Prostate gland (tissue), 2 donors: ENCODE results near the gene ZC3HAV1. TPM values are rescaled to one million over a fixed set of nuclear protein-coding genes. Genes with fewer than 3 reads are reported as not detected.

Experiments
- DNase-seq: peaks from one replicate; pipeline ENCODE4 v3.0.0-alpha.2; 2019; ENCODE audit warnings: low spot score
- H3K27ac ChIP-seq, 2 donors: fragments of 200-600 bp; sonication (generic); 2 replicates each; pipeline ENCODE4 v1.5.1; 2017 to 2019
- H3K27me3 ChIP-seq: fragments of 200-600 bp; sonication (generic); replicated peaks from 2 replicates; pipeline ENCODE4 v1.5.1; 2019; ENCODE audit not compliant: insufficient read depth
- H3K36me3 ChIP-seq, 2 donors: fragments of 200-600 bp; sonication (generic); 1 replicate in 1 of 2; 2 replicates in 1 of 2; pipeline versions ENCODE4 v1.5.1 to v1.8.1; 2017 to 2019
- H3K4me1 ChIP-seq: fragments of 200-600 bp; sonication (generic); replicated peaks from 2 replicates; pipeline ENCODE4 v1.5.1; 2019
- H3K4me3 ChIP-seq, 2 donors: fragments of 200-600 bp; sonication (generic); 2 replicates each; pipeline ENCODE4 v1.5.1; 2017 to 2019
- H3K9me3 ChIP-seq: fragments of 200-600 bp; sonication (generic); 2 replicates; pipeline ENCODE4 v1.5.1; 2017
- CTCF ChIP-seq, 4 experiments: fragments of 200-600 bp in 2 of 4; fragments of 450-650 bp in 2 of 4; sonication (generic) in 2 of 4; IDR thresholded peaks; 1 replicate in 3 of 4; 2 replicates in 1 of 4; pipeline ENCODE4 v1.5.1; 2016 to 2019; ENCODE audit warnings: antibody characterized with exemption in 4 of 4, mild to moderate bottlenecking in 2 of 4, moderate library complexity in 2 of 4
- POLR2A ChIP-seq: fragments of 450-650 bp; IDR thresholded peaks from one replicate; pipeline ENCODE4 v1.6.1; 2016; ENCODE audit warnings: antibody characterized with exemption, mild to moderate bottlenecking
- POLR2AphosphoS5 ChIP-seq: sonication (generic); formaldehyde crosslinking; IDR thresholded peaks from one replicate; pipeline ENCODE4 v1.6.1; 2017; ENCODE audit warnings: antibody characterized with exemption
- WGBS: methylation state at CpG from one replicate; pipeline ENCODE4 v1.1.5; 2018; 5-methylcytosine and 5-hydroxymethylcytosine counted together
- intact Hi-C: fragments of 100-400 bp; cut with DNase I; formaldehyde crosslinking; loops from one replicate; pipeline ENCODE4 v1.14.2; 2022
- total RNA-seq, 2 donors: library from RNA; depleted of rRNA; stranded (reverse); fragments of >200 nt; gene quantifications; one replicate each; pipeline ENCODE4 v1.1.0, GENCODE V29; 2016

Gene ZC3HAV1
- 10 to 100 TPM; 41.2 to 47.9 TPM for total RNA-seq

- intact Hi-C loops = no loop called here
- TF ChIP-seq POLR2A (peak; percentile 50), POLR2AphosphoS5 (no peak), CTCF (IDR thresholded peaks at IDR 0.05) (peak in 2 of 4 experiments; percentile 7 to 16)
- Histone ChIP-seq H3K4me1 (peaks cover 3% of the 10 kb centered on the region), H3K27ac (peak within 1 kb of the TSS; percentile 97 to 98), H3K27me3 (no peaks in the 10 kb centered on the region), H3K9me3 (no peaks in the 10 kb centered on the region), H3K36me3 (no peaks in the 10 kb centered on the region), H3K4me3 (peak within 1 kb of the TSS; percentile 63 to 93)
- WGBS = under 1% methylated on average over 48 of the region's 68 CpGs
- DNase-seq = peak; percentile 87
Observed at GRCh38 chr7:139109188-139109982, at the start of gene ZC3HAV1. Gene ZC3HAV1 (minus strand): TSS chr7:139109720. CDS start chr7:139109331, 389 bp downstream.

GRCh38 chr7:139153832-139154231, 44.3 kb upstream of the ZC3HAV1 start:
- intact Hi-C loops = no loop called here
- Histone ChIP-seq H3K27ac (no peak overlapping the region), H3K4me3 (no peak overlapping the region), H3K4me1 (no peaks in the 10 kb centered on the region), H3K36me3 (no peaks in the 10 kb centered on the region), H3K9me3 (no peaks in the 10 kb centered on the region), H3K27me3 (no peaks in the 10 kb centered on the region)
- no peak for DNase-seq
- TF ChIP-seq POLR2AphosphoS5 = no peak
- TF ChIP-seq CTCF (IDR thresholded peaks at IDR 0.05) = no peak
- TF ChIP-seq POLR2A = no peak
- WGBS = 67% methylated on average over 2 of the region's 2 CpGs

DNA sequence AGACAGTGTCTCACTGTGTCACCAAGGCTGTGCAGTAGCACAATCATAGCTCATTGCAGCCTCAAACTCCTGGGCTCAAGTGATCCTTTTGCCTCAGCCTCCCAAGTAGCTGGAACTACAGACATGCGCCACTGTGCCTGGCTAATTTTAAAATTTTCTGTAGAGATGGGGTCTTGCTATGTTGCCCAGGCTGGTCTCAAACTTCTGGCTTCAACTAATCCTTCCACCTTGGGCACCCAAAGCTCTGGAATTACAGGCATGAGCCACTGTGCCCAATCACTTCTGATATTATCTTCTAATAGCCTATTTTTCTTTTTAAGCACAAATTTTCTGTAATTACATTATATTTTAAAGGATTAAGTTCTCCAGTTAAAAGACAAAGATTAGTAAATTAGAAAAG, 42.6 kb upstream of the ZC3HAV1 start:
- TF ChIP-seq POLR2AphosphoS5 = no peak
- no peak for TF ChIP-seq POLR2A
- TF ChIP-seq CTCF (IDR thresholded peaks at IDR 0.05) = no peak
- Histone ChIP-seq H3K9me3 (no peaks in the 10 kb centered on the region), H3K4me1 (no peaks in the 10 kb centered on the region), H3K36me3 (no peaks in the 10 kb centered on the region), H3K27me3 (no peaks in the 10 kb centered on the region), H3K4me3 (no peak overlapping the region), H3K27ac (no peak overlapping the region)
- intact Hi-C loops = no loop called here
- no peak for DNase-seq
- 96% methylated on average over 1 of the region's 1 CpG for WGBS

GRCh38 chr7:139139150-139139549, 29.6 kb upstream of the ZC3HAV1 start:
- no peaks in the 10 kb centered on the region for H3K4me1 ChIP-seq
- DNase-seq = no peak
- no peaks in the 10 kb centered on the region for H3K27me3 ChIP-seq
- no peak overlapping the region for H3K27ac ChIP-seq
- 91% methylated on average over 4 of the region's 4 CpGs for WGBS
- intact Hi-C loops = no loop called here
- H3K4me3 ChIP-seq = no peak overlapping the region
- no peaks in the 10 kb centered on the region for H3K36me3 ChIP-seq
- no peaks in the 10 kb centered on the region for H3K9me3 ChIP-seq
- TF ChIP-seq CTCF (IDR thresholded peaks at IDR 0.05) (no peak), POLR2AphosphoS5 (no peak), POLR2A (no peak)
